Tongue (tissue), 2 donors: ENCODE results near the gene RNF149. TPM values are rescaled to one million over a fixed set of nuclear protein-coding genes. Genes with fewer than 3 reads are reported as not detected.
"Not testable (repeated sequence)": the region's sequence is repeated elsewhere in the genome, so short reads cannot be mapped to it uniquely, and the experiment has no call there.

ENCODE experiments used
- DNase-seq: peaks from one replicate; pipeline ENCODE4 v3.0.0-alpha.2; 2015
- total RNA-seq: library from RNA; depleted of rRNA; stranded (reverse); fragments of >200 nt; gene quantifications from one replicate; pipeline ENCODE4 v1.2.3, GENCODE V29; 2014

The RNF149 gene
- total RNA-seq, 1 donor from 2014 or later, result 64.8 TPM

DNA sequence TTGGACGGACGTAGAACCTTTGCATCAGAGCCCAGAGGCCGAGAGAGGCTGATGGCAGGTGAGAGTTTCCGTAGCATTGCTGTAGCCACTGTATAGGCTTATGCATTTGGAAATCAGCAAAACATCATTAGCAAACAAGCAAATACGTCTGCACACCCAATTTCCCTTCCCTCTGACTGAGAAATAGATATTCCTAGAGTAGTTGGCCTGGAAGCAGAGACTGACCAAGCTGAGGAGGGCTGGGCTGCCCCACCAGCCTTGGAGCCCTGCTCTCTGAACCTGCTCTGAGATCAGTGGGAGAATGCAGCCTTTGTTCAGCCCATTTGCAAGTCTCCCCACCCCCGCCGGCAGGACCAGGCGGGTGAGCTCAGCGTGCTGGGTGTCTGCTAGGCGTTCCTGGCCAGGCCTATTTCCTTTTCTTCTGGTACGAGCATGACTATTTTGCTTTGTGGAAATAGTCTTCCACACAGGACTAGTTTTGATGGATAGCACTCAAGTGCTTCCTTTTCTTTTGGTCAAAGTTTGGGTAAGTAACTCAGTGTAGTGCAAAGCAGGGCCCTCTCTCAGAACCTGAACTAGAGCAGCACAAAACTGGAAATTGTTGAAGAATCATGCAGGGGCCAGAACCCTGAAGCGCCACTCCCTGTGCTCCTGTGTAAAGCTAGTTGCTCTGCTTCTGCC is 21.9 kb upstream of the RNF149 start:
- peak; percentile 32 for DNase-seq

DNA sequence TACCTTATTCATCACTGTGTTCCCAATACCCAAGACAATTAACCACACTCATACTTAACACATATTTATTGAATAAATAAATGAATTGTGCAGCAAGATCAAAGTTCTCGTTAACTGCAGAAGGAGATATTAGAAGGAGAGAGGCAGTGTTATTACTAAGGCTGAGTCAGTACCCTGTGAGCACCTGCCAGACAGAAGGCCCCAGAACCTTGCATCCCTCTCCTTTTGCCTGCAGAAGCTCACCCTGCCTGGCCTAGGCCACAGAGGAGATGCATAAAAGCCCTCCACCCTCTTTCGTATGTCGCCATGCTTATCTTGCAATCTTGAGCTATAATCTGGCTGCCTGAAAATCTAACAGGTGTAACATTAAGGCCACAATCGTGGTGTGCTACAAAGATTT is 20.5 kb upstream of the RNF149 start:
- DNase-seq, result no peak

DNA sequence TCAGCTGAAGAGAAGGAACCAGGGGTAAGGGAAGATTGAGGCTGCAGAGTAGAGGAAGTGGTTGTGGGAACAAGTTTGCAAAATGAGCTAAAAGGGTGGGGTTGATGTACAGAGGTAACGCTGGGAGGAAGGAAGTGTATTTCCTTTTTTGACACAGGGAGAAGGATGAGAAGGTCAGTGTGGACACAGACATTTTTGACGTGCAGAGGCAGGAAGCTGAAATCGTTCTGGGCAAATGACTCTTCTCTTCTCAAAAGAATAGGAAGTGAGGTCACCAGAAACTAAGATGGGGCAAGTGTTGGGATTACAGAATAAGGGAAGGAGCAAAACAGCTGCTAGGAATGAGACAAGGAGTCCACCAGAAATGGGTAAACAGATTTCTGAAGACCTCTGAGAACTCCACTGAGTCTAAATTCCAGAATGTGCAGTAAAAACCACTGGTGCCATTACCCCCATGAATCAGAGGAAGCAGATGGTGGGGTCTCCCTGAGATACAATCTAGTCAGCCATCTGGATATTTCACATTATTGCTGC is 20.0 kb upstream of the RNF149 start:
- DNase-seq, result peak; percentile 31

DNA sequence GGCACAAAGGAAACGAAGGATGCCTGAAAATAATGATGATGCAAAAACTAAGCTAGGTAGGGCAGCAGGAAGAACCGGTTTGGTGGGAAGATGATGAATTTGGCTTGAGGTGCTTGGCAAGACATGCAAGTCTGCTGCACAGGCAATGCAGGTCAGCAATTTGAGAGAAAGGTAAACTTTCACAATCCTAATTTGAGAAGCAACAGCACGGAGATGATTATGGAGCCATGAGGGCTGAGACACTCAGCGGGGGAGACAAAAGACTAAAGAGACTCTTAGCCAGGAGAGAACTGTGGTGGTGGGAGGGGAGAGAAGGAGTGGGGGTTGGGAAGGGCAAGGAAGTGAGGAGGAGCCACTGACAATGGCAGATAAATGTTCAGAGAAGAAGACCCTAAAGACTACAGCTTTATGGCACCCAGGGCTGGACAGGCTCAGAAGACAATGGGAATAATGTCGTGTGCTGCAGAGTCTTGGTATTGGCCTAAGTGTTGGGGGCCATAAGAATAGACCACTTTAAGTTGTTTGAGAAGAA is 19.4 kb upstream of the RNF149 start:
- DNase-seq, result peak; percentile 76

DNA sequence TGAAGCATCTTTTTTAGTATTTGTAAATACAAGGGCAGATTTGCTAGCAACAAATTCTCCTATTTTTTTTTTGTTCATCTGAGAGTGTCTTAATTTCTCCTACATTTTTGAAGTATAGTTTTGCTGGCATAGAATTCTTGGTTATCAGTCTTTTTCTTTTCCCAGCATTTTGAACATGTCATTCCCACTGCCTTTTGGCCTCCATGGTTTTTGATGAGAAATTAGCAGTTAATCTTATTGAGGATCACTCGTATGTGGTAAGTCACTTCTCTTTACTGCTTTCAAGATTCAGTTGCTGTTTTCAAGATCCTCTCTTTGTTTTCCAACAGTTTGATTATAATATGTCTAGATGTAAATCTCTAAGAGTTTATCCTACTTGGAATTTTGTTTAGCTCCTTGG is 16.9 kb upstream of the RNF149 start:
- no peak for DNase-seq

DNA sequence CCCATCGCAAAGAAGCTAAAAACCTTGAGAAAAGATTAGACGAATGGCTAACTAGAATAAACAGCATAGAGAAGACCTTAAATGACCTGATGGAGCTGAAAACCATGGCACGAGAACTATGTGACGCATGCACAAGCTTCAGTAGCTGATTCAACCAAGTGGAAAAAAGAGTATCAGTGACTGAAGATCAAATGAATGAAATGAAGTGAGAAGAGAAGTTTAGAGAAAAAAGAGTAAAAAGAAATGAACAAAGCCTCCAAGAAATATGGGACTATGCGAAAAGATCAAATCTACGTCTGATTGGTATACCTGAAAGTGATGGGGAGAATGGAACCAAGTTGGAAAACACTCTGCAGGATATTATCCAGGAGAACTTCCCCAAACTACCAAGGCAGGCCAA is 8.1 kb upstream of the RNF149 start:
- not testable (repeated sequence) for DNase-seq

DNA sequence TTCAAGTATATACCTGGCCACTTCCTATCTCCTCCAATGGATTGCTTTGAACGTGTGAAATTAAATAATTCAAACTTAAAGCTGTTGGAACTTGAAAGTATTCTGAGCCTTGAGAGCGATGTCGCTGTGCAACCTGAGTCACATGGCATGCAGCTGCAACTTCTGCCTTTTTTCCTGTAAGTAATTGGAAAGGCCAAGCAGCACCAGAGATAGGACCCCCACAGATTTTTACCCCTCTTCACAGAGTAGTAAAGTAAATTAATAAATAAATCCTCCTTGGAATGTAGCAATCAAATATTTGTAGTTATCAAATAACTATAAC is 3.2 kb upstream of the RNF149 start:
- no peak for DNase-seq

DNA sequence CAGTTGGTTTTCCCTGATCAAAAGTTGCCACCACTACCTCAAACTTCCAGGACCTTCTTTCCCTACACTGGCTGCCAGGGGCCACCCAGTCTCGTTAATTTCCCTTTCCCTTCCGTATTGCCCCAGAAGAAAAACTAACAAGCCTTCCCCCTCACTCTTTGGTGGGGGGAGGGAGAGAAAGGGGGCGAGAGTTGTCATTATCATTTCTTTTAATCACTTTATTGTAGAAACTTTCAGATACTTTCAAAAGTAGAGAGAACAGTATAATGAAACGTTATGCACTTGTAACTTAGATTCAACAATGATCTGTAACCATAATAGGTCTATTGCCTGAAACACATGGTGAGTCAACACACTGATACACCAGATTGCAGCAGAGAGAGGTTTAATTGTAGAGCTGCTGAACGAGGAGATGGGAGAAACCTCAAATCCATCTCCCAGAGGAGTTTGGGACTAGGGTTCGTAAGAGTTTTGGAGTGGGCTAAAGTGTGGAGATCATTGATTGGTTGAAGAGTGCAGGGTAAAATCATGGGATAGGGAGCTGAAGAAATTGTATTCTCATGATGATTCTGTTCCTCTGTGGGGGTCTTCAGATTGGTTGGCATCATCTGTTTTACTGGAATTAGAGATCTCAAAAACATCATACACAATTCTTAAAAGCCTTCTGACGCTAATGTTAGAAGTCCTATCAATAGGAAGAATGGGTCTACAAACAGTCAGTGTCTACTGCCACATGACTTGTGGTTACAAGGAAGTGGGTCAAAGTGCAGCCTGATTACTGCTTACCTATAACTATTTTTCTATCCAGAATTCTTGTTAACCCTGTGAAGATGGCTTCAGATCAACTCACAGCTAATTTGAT is 2.6 kb upstream of the RNF149 start:
- no peak for DNase-seq

DNA sequence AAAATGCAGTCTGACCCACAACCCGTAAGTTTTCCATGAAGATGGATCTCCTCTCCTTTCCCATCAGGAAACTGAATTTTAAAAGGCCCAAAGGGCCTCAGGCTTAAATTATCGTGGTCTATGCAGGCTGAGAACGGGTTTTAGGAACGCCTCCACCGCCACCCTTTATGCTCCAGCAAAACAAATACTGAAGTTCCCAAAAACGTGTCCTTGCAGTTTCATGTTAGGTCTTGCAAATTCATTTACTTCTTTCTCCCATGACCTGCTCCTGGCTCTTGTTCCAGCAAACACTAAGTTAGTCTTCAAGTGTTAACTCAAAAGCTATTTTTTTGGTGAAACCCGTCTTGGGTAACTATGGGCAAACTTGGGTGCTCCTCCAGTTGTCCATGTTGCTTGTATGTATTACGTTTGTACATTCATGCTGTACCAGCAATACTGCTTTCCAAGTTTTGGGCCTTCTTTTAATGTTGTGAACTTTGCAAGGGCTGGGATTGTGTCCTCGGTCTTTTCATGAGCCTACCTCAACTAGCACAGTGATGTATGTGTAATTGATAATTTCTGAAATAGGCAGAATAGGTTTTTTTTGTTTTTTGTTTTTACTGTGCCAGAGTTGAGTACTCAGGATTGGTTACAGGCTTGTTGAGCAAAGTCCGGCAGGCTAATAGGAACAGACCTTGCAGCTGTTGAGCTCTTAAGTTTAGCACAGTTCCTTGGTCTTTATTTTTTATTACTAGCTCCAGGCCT is 1.8 kb upstream of the RNF149 start:
- peak; percentile 14 for DNase-seq

DNA sequence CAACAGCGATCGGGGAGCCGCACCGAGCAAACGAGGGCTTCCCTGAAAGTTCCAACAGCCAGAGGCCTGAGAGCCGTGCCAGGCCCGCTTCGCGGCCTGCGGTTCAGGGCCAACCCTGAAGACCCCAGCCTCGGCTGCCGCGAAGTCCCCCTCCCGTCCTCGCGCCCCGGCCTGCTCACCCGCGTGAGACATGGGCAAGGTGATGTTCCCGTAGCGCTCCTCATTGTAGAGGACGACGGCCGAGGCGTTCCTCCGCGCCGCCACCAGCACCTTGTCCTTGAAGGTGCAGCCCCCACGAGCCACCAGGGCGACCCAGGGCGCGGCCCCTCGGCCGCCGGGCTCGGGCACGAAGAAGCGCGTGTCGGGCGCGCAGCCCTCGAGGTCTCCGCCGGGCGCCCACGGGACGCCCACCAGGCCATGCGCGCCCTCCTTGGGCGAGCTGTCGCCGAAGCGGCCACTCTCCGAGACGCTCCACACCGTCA is 510 bp downstream of the RNF149 start:
- DNase-seq, result peak; percentile 29

DNA sequence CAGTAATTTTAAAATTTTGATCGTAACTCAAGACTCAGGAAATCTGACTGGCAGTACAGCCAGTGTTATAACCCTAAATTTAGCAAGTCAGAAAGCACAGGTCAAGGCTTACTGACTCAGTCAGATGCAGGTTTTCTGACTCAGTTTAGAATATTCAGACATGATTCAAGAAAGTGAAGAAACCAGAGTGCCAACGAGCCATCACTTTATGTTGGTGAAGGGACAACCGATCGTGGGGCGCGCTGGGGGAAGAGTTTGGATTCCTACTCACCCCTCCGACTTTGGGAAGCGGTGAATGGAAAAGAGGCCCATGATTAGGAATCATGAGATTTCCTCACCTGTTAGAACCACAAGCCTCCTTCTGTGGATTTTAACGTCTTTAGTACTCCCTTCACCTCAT is 998 bp downstream of the RNF149 start:
- peak; percentile 6 for DNase-seq

DNA sequence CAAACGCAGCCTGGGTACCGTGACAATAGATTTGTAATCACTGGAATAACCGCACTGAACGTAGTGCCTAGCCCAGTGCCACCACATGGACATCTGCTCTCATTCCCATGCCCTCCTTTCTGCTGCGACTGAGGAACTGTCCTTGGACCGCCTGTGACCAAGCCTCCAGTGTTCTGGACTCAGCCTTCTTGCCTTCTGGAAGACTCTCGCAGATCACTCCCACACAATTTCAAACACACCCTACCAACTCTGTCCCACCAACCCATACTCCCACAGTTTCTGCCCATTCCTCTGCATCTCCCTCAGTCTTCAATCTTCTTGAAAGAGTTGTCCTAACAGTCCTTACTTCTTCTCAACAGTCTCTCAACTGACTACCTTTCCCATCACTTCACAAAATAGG is 2.1 kb downstream of the RNF149 start:
- no peak for DNase-seq

DNA sequence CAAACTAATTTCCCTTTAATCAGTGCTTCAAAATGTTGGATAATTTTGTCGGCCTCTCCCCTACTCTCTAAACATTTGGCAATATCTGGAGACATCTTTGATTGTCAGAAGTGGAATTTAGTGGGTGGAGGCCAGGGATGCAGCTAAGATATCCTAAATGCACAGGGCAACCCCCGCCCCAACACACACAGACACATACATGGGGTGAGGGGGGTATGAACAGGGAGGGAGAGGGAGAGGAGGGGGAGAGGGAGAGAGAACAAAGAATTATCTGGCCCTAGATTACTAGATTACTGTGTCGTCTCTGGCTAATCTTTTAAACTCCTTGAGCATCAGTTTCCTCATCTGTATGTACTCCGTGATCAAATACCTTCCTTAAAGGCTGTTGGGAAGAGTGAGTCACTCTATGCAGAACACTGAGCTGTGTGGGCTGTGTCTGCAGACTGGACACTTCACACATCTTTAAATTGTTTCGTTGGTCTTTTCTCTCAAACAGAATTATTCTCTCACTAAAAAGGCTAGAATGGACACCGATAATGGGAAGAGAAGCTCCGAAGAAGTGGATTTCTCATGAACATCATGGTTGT is 2.9 kb downstream of the RNF149 start:
- no peak for DNase-seq

DNA sequence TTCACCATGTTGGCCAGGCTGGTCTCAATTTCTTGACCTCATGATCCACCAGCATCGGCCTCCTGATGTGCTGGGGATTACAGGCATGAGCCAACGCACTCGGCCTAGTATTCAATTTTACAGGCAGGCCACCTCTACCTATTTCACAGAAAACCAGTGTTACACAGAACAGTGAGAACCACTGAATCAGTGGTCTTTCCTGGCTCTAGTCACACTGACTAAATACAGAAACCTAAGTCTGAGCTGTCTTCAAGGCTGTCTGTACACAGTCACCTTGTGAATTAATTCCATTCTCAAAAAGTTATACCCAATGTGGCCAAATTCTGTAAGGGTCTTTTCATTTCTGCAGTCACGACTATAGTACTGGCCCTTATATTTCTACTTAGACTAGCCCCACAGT is 3.5 kb downstream of the RNF149 start:
- no peak for DNase-seq

DNA sequence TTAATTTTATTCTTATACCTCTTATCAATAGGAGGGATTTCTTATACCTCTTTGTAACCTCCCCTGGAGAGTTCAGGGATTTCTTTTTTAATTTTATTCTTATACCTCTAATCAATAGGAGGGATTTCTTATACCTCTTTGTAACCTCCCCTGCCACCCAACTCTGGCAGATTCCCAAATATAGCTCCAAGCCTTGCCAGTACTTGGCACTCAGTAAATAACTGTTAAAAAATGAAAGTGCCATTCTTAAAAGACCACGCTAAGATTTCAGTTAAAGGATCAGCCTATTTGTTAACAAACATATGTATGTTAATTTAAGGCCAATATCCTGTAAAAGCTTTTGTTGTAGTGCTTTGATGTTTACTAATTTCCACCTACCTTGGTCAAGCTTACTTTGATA is 4.8 kb downstream of the RNF149 start:
- DNase-seq, result no peak

DNA sequence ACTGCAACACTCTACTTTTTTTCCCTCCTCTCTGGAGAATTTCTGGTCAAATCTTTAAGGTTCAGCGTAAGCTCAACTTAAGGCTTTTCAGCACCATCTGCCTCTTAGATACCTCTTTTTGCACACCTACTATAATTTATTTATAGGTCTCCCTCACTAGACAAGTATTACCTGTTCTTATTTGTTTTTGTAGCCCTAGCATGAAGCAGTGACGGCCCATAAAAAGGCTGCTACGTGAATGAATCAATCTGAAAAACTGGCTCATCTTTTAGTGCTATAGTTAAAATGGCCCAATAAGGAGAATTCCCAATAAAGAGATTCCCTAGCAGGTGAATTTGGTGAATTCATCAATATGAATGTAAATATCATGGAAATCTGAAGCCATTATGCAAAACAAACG is 6.5 kb downstream of the RNF149 start:
- DNase-seq, result no peak

DNA sequence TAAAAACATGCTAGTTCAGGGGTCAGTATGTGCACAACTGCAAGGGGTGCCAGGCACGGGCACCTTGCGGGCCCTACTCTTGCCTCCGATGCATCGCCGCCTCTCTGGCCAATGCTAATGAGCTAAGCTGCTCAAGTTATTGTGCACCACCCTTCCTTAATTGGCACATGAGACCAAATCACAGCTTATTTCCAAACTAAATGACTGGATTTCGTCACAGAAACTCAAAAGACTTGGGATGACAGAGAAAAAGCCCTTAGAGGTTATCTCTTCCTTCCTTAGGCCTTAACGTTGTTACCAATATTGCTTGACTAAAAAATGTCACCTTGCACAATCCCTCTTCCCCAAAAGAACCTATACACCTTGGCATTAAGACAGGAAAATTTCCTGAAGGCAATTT is 7.7 kb downstream of the RNF149 start:
- DNase-seq, result no peak

DNA sequence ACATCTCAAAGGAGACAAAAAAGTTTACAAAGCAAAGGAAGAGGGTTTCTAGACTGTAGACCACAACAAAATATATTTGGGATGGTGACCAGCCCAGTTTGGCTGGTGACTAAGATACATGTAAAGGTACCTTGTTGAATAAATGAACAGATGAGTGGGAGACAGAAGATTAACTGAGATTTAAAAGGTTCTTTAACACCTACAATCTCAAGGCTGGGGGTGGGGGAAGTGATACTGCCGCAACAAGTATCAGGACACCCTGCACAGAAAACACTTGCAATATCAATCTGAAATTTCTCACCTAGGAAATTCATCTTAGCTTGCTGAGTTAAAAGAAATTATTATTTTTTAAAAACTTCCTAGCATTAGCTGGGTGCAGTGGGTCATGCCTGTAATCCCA is 8.3 kb downstream of the RNF149 start:
- DNase-seq, result no peak

DNA sequence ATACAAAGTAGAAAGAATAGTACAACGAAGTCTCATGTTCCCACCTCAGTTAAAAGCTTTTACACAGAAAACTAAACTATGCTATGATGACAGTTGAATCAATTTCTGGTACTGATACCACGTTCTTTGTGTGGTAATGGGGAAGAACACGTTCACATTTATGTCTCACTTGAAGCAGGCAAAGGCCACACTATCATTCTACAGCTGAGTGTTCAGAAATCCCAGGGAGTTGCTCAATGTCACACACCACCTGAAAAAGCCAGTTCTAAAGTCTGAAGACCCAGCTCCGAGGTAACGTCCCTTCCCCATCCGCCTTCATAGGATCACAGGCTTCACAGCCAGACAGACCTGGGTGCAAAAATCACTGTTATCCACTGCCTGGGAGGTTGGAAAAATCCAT is 8.9 kb downstream of the RNF149 start:
- no peak for DNase-seq

DNA sequence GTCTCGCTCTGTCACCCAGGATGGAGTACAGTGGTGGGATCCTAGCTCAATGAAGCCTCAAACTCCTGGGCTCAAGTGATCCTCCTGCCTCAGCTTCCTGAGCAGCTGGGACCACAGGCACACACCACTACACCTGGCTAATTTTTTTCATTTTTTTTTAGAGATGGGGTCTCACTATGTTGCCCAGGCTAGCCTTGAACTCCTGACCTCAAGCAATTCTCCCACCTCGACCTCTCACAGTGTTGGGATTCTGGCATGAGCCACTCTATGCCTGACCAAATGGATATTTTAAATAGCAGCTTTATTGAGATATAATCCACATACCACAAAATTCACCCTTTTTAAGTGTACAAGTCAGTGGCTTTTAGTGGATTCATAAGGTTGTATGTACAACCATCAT is 11.1 kb downstream of the RNF149 start:
- DNase-seq, result no peak

DNA sequence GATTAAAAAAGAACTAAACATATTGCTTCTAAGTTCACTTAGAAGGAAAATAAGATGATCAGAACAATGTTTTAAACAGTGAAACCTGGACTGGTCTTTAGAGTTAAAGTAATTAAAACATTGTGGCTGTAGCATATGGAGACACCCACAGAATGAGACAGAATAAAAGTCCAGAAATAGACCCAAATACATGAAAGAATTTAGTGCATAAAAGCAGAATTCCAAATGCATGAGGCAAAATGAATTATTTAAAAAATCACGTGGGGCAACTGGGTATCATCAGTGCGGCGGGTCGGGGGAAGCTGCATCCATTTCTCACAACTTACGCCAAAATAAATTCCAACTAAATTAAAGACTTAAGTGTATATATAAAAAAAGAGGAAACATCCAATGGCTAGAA is 12.1 kb downstream of the RNF149 start:
- DNase-seq, result no peak

DNA sequence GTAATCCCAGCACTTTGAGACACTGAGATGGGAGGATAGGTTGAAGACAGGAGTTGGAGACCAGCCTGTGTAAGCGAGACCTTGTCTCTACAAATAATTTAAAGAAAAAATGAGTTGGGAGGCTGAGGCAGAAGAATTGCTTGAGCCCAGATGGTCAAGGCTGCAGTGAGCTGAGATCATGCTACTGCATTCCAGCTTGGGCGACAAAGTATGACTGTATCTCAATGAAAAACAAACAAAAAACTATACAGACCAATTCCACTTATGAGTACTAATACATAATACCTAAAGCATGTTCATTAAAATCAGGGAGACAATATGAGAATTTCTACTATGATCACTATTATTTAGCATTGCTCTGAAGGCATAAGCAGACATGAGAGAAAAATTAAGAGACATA is 12.6 kb downstream of the RNF149 start:
- no peak for DNase-seq
